NCI-H774 (cell line): Measurements from ENCODE around the gene SEPTIN7.
A peak's percentile ranks its signal among the peaks of the same experiment; 100 is the strongest.

ENCODE experiments used
- DNase-seq: peaks from one replicate; lab custom pipeline; 2025; lab: John Stamatoyannopoulos, UW

The SEPTIN7 gene

GRCh38 chr7:35787925-35788324 lies 12.9 kb upstream of the SEPTIN7 start:
- no peak for DNase-seq

- peak; percentile 68 for DNase-seq
Measured at GRCh38 chr7:35792472-35792871, 8.4 kb upstream of the SEPTIN7 start.

- DNase-seq, result peak; percentile 68
Measured at GRCh38 chr7:35792873-35793489, 7.9 kb upstream of the SEPTIN7 start.

- no peak for DNase-seq
Measured at GRCh38 chr7:35797311-35797710, 3.5 kb upstream of the SEPTIN7 start.

DNA sequence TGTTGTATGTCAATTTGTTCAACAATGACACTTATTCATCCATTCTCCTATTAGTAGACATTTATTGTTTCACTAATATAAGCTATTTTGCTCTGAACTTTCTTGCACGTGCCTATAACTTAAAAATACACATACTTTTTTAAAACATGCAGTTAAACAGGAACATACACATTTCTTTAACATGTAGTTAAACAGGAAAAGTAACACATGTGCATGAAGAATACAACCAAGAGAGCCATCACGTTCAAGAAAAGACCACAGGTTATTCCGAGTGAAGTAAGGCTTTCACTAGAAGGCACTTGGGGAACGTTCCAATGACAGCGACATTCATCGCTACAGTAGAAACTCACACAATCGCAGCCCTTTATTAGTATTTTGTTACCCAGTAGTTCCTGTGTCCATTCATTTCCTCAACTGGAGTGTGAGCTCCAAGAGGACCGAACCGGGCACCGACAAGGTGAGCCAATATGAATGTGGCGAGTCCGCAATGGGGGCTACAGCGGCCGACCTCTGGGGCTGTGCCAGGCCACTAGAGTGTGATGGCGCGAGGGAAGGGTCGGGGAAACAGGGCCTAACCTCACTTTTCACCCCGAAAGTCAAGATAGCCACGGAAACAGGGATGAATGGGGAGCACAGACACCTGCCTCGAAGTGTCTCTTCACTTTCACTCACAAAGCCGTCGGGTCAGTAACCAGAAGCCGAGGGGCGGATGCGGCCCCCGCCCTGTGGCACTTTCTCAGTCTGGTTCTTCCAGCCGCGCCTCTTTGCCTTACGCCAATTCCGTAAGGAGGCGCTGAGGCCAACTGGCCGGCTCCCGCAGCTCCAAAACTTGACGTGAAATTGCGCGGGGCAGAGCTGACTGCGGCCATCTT lies 775 bp upstream of the SEPTIN7 start:
- peak; percentile 90 for DNase-seq

- peak; percentile 71 for DNase-seq
Measured at GRCh38 chr7:35801392-35802101, 690 bp downstream of the SEPTIN7 start.

DNA sequence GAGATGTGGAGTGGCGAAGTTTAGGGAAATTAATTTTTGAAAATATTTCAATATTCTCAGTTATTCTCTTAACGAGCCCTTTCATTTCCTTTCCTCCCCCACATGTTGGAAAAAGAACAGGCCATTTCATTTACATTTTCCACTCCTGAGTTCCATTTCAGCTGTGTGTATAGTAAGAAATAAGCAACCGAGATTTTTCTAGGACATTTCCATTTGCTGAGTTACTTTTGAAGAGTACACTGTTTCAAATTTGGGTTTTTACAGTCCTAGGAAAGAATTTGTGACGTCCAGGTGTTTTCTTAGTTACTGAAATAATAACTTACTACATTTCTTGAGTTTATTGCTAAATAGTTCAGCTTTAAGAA lies 1.2 kb downstream of the SEPTIN7 start:
- DNase-seq, result no peak

GRCh38 chr7:35802649-35803048 lies 1.8 kb downstream of the SEPTIN7 start:
- DNase-seq, result no peak

DNA sequence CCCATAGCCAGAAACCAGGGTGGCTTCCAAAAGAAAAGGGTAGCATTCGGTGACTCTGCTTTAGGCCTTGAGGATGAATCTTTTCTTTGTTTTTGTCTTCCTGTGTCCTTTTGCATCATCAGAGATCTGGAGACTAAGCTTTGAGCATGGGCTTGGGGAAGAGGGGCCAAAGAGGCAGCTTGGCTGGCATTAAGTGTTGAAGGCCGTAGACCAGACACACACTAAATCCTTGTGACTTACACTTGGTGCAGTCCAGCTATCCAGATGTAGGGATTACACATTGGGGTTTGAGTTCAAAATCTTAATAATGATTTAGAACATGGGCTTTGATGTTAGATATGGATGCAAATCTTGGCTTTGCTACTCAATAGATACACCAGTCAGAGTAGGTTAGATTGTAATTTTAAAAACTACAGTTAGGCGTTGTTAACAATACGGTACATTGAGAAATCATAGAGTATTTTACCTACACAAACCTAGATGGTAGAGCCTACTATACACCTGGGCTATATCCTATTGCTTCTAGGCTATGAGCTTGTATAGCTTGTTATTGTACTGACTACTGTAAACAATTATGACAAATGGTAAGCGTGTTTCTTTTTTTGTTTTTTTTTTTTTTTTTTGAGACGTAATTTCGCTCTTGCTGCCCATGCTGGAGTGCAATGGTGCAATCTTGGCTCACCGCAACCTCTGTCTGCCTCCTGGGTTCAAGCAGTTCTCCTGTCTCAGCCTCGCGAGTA lies 3.5 kb downstream of the SEPTIN7 start:
- no peak for DNase-seq

GRCh38 chr7:35805876-35806275 lies 5.0 kb downstream of the SEPTIN7 start:
- DNase-seq, result no peak

DNA sequence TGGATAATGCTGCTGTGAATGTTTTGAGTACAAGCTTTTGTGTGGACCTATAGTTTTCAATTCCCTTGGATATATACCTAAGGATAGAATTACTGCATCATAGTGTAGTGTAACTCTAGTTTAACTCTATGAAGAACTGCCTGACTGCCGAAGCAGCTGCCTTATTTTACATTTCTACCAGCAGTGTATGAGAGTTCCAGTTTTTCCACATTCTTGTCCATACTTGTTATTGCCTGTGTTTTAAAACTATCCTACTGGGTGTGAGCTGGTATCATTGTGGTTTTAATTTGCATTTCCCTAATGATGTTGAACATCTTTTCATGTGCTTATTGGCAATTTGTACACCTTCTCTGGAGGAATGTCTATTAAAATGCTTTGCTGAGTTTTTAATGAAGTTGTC lies 15.7 kb downstream of the SEPTIN7 start:
- DNase-seq, result no peak

- no peak for DNase-seq
Measured at GRCh38 chr7:35817181-35817580, 16.3 kb downstream of the SEPTIN7 start.

DNA sequence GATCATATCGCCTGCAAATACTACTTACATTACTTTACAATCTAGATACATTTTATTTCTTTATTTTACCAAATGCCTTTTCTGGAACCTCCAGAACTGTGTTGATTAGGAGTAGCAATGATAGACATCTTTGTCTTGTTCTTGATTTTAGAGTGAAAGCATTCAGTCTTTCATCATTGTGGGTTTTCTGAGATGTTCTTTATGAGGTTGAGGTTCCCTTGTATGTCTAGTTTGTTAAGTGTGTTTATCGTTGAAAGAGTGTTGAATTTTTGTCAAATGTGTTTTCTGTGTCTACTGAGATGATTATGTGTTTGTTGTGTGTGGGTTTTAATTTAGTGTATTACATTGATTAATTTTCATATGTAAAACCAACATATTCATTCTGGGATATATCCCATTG lies 17.1 kb downstream of the SEPTIN7 start:
- DNase-seq, result no peak

- no peak for DNase-seq
Measured at GRCh38 chr7:35818513-35818912, 17.7 kb downstream of the SEPTIN7 start.

DNA sequence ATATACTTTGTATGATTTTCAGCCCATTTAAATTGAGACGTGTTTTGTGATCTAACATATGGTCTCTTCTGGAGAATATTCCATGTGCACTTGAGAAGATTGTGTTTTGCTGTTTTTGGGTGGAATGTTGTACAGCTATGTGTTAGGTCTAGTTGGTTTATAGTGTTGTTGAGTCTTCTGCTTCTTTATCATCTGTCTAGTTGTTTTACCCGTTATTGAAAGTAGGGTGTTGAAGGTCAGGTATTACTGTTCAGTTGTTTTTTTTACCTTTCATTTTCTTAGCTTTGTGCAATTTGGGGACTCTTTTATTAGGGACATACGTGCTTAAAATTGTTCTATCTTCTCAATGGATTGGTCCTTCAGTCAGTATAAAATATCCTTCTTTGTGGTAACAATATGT lies 18.5 kb downstream of the SEPTIN7 start:
- DNase-seq, result no peak

DNA sequence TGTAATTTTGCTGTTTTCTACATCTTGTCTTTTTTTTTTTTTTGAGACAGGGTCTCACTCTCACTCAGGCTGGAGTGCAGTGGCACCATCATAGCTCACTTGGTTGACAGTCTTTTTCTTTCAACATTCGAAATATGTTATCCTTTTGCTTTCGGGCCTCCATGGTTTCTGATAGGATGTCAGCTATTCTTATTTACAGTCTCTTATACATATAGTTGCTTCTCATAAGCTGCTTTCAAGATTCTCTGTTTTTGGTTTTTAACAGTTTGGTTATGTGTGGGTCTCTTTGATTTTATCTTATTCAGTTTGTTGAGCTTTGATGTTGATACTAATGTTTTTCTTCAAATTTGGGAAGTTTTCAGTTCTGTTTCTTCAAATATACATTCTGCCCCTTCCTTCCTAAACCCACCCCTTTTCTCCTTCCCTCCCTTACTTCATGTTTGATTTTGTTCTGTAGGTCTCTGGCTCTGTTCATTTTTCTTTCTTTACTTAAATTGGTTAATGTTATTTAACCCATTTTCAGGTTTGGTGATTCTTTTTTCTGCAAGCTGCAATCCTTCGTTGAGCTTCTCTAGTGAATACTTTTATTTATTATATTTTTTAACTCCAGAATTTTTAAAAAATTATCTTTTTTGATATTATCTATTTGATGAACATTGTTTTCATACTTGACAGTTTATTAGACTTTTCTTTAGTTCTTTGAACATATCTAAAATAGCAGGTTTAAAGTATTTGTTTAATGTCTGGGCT lies 19.3 kb downstream of the SEPTIN7 start:
- DNase-seq, result no peak

DNA sequence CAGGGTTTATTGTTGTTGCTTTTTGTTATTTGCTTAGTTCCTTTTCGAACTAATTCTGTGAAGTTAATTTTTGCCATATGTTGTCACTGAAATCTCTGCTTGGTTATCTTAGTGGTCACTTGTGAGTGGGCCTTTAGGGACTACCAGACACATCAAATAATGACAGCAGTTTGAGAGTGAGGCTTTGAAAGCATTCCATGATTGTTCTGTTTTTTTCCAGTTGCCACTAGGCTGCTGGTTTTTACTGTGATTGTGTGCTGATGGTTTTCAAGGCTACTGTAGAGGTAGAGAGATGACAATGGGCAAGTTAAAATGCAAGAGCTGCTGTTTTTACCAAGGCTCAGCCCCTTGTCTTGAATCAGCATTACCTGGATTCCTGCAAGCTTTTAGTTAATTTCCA lies 20.0 kb downstream of the SEPTIN7 start:
- no peak for DNase-seq

DNA sequence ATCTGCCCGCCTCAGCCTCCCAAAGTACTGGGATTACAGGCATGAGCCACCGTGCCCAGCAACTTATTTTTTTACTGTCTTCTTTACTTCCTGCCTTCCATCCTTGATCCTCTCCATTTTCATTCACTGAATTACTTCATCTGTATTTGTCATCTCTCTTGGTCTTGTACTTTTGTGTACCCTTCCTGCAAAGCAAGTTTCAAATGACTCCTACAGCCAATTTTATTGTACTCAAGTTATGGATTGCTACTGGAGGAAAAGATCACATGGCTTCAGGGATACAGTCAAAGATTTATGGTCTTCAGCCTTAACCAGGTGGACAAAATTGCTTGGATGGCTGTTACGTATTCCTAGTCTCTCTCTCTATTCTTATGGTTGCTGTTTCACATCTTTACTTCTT lies 22.6 kb downstream of the SEPTIN7 start:
- DNase-seq, result no peak

DNA sequence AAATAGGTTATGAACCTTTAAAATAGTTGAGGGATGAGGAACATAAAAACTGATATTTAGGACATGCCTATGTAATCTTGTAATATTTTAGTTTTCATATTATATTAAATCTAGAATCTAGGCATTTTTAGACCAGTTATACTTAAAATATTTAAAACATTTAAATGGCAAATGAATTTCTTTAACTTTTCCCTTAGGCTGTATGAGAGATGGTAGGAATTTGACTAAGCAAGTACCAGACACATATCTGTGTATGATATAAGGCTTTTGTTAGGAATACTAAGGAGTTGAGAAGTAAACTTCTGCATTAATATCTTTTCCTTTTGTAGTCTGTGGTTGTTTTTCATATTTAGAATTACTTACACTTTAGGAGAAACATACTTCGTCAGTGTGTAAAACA lies 25.1 kb downstream of the SEPTIN7 start:
- DNase-seq, result no peak

- no peak for DNase-seq
Measured at GRCh38 chr7:35826751-35827150, 25.9 kb downstream of the SEPTIN7 start.

- DNase-seq, result no peak
Measured at GRCh38 chr7:35828817-35829216, 28.0 kb downstream of the SEPTIN7 start.

DNA sequence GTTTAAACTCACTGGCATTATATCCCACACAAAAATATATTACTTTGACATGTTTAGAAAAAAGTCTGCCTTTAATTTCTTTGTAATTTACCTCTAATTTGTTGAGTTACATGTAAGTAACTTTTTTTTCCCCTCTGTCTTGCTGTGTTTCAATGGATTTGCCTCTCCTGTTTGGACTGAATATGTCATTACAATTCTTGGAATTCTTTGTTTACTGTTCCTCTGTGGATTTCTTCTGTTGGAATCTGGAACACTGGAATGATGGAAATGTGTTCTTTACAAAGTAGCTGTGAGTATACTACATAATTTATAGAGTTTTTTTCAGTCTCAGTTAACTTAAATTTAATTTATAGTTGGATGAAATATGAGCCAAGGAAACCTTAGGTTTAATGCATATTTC lies 30.4 kb downstream of the SEPTIN7 start:
- no peak for DNase-seq
